Dedifferentiated amniotic fluid mesenchymal stem cell (primary cell): ENCODE results near the gene BMP2K.

Experiments used
- DNase-seq: peaks from one replicate; pipeline ENCODE4 v3.0.0-alpha.2; 2016; ENCODE audit errors: extremely low spot score

BMP2K gene

DNA sequence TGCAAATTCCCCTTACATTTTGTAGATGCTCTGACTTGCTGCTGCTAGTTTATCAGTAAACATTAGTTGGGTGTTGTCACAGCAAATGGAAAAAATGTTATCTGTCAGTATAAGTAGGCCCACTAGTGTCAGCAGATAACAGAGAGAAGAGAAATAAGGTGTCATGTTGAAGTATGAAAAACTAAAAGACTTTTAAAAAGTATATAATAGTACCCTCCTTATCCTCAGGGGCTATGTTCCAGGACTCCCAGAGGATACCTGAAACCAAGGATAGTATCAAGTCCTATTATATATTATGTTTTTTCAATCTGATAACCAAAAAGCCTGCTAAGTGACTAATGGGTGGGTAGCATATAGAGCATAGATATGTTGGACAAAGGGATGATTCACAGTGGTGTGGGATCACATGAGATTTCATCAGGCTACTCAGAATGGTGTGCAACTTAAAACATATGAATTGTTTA, 11.6 kb upstream of the BMP2K start:
- DNase-seq = no peak

DNA sequence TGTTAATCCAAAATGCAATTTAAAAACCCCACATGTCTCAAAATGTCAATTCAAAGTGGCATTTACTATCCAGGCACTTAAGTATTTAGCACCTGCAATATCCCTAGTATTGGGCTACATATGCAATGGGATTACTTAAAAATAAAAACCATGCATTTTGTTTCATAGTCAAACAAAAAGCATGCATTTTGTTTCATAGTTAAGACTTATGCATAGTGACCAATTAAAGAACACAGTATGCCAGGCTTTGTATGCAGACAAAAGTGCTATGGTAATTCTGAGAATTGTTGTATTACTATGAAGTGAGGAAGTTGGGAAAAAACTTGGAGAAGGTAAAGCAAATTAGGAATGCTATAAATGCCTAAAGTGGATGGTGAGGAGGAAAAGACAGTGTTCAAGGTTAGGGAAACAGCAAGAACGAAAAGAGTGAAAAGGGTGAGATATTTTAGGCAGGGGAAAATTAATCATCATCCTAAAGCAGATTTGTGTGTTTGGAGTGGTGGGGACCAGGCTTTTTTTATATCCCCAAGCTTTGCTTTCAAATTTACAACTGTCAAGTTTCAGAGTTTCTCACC, 10.6 kb upstream of the BMP2K start:
- no peak for DNase-seq

DNA sequence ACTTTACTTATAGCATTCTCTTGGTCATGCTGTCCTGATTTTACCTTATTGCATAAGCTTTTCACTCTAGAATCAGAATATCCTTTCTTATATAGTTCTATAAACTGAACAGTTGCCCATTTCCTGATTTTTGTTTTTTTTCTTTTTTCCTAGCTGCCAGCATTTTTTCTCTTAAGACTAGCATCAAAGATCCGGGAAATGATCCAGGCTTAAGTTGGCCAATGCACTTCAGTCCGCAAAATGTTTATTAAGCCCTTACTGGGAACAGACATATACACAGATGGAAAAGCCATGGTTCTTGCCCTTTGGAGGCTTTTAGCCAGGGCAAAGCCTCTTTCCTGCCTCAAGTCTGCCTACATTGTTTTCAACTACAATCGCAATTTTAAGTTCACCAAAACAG, 10.1 kb upstream of the BMP2K start:
- peak; percentile 65 for DNase-seq

- no peak for DNase-seq
Measured at GRCh38 chr4:78766650-78767049, 9.5 kb upstream of the BMP2K start.

- DNase-seq = no peak
Measured at GRCh38 chr4:78767350-78767749, 8.8 kb upstream of the BMP2K start.

GRCh38 chr4:78768452-78769180, 7.5 kb upstream of the BMP2K start:
- no peak for DNase-seq

- DNase-seq = no peak
Measured at GRCh38 chr4:78770091-78770642, 6.0 kb upstream of the BMP2K start.

- DNase-seq = no peak
Measured at GRCh38 chr4:78772526-78773091, 3.5 kb upstream of the BMP2K start.

- DNase-seq = no peak
Measured at GRCh38 chr4:78774417-78774816, 1.7 kb upstream of the BMP2K start.

DNA sequence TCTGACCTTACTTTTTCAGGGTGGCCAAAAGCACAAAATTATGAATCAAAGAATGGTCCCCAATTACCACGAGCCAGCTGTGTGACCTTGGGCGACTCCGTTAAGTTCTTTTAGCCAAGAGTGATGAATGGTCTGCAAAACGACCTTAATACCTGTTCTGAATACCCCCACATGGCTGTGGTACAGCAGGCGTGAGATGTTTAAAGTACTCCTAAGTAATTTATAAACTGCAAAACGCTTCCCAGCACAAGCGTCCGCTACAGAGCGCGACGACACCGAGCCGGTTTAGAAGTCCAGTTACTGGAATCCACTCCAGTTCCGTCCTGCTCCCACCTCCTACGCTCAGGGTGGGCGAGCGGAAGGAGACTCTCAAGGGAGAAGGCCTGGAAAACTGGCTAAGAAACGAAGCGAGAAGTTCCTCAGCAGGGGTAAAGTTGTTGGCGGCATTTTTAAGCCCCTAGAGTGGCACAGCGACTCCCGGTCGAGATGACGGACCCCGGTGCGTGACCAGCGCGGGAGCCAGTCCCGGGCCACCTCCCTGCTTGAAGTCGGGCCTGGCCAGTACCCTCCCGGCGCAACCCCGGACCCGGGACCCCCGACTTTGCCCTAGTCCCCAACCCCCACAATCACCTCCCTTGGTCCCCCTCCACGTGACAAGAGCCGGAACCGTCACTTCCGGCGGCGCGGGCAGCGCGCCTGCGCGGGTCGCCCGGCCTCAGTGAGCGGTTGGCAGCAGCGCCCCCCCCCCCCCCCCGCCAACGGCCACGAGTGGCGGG, 659 bp upstream of the BMP2K start:
- peak; percentile 66 for DNase-seq

DNA sequence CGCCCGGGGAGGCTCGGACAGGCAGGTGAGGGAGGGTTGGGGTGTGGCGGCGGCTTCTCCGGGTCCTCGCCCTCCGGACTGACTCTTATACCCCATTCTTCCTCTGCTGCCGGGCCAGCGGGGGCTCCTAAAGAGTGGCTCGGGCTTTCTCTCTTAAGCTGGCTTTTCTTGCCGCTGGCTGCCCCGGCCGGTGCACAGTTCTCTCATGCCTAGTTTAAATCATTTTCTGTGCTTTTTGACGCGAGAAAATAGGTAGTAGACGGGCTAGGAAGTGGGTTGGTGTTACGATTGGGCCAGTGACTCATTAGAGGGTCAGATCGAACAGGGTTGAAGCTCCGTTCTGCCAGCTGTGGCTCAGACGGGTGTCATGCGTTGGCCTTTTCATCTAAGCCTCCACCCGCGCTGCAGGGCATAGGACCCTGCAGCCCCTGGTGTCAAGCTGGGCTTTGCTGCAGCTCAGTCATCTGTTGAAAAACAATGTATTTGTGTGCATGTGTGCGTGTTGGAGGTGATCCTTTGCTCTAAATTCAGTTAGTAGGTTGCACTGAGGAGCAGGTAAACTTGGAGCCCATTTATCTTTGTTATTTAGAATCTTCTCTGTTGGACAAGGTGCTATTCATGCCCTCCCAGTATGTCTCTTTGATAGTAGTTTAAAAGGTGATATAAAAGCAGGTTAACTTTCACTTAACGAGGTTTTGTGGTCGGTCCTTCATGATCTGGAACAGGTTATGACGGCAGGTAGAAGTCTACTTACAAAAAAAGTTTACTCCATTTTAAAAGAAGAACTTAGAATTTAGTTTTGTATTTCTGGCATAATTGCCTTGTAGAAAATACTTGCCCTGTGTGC, 802 bp downstream of the BMP2K start:
- peak; percentile 50 for DNase-seq

DNA sequence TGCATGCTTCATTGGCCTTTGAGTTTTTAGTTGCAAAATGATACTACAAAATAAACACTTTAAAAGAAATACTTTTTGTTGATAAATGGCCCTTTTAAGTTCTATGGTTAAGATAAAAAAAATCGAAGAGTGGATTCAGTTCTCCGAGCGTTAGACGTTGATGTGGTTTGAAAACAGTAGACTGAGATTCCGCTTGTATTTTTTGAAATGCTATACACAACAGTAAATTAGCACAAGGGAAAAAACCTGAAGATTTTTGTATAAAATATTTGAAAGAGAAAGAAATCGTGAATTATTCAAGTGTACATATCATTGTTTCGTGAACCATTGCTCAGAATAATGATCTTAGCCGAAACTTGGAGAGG, 1.4 kb downstream of the BMP2K start:
- no peak for DNase-seq

DNA sequence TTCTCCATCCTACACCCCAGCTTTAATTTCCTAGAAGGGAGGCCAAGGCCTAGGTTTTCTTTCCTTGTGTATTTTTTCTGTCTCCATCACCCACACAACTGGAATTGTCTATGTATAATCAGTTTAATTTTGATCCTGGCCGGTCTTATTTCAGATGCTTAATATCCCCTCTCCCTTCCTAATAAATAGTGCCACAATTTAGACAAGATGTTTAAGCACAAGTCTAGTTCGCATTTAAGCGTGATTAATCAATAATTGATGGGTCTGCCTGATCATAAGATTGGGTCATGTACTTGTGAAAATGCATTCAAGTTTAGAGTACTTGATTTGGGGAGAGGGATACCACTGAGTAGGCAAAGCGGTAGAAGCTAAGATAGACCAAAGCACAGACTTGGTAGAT, 2.4 kb downstream of the BMP2K start:
- no peak for DNase-seq

GRCh38 chr4:78779280-78779679, 3.1 kb downstream of the BMP2K start:
- DNase-seq = no peak

DNA sequence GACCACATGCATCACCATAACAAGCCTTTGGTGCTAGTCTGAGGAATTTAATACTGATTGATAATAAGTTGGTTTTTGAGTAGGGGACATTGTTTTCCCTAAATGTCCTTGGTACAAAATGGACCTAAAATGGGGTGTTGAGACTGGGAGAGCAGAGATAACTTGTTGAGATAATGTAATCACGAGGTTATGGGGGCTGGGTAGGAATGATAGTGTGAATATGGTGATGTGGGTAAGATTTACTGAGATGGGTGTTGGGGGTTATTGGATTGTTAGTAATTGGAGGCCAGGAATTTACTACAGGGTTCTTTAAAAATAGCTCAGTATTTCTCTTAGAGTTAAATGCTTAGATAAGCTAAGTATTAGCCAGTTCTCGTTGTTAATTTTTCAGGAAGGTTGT, 3.9 kb downstream of the BMP2K start:
- no peak for DNase-seq

DNA sequence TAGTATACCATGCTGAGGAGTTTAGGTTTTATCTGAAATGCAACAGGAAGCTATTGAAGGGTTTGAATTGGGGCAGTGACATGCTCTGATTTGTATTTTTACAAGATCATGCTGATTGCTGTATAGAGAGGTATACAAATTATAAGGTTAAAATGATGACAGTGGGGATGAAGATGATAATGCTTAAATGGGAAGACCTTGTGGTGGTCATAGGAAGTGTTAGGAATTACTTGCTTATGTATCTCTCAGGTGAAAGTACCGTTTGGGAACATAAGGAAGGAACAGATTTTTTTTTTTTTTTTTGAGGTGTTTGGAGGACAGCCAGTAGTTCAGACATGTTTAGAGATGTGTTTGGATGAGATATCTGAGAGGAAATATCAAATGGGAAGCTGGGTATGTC, 5.0 kb downstream of the BMP2K start:
- DNase-seq = no peak

DNA sequence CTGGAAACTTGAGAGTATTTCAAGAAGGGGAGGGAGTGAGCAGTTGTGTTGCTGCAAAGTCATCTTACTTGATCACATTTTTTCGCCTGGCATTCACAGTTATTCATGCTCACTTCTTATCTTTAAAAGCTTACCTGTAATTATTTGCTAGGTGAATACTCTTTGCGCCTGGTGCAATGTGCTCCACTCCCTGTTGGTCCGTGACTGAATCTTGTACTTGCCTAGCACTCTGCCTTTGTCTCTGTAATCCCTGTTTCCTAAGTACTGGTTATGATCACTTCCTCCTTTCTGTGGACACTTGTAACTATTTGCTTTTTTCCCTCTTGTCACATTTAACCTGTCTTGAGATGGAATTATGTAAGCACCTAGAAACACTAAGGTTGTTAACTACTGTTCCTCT, 5.8 kb downstream of the BMP2K start:
- DNase-seq = no peak

- peak; percentile 56 for DNase-seq
Measured at GRCh38 chr4:78784236-78784865, 8.2 kb downstream of the BMP2K start.

DNA sequence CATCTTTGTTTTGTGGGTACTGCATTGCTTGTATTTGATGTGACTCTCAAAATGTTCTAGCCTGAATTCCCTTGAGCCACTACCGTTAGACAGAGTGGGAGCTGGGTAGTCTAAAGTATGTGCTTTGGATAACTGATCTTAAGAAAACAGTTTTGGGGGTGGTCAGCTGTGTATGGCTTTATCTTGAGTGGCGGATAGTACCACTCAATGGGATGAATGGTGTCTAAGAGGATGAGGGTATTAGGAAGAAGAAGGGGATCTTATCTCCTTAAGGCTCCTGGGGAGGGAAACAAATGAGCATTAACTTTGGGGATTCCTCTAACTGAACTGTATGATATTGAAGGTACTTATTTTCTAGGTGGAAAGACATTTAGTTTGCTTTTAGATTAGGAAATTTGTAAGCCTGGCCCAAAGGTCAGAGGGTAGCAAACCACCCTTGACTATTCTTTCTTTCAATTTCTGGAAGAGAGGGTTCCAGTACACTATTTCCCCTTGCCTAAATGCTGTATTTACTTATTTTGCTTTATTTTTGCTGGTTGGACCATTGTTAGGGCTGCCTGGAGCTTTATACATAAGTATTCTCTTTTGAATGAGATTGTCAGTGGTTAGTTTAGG, 11.3 kb downstream of the BMP2K start:
- no peak for DNase-seq
